SK-N-SH treated with all-trans-retinoic acid at 6 μM for 48 hours (cell line): ENCODE results near the gene ADAMTS10.

Source experiments
- ATAC-seq: fragments of 200-7000 bp; cut with Tn5 transposase; 3 replicates; pipeline ENCODE4 v1.9.1; 2020; ENCODE audit warnings: mild to moderate bottlenecking, moderate library complexity
- ARNTL ChIP-seq: fragments of 450-650 bp; formaldehyde crosslinking; IDR thresholded peaks from 2 replicates; pipeline ENCODE4 v1.5.0; 2020; ENCODE audit warnings: low read depth, mild to moderate bottlenecking, moderate library complexity, borderline replicate concordance
- BACH2 ChIP-seq: fragments of 250-450 bp; sonication (Bioruptor Pico); IDR thresholded peaks from 2 replicates; pipeline ENCODE4 v1.9.0; 2021; ENCODE audit warnings: mild to moderate bottlenecking, borderline replicate concordance
- CREB5 ChIP-seq: fragments of 250-450 bp; sonication (Bioruptor Pico); IDR thresholded peaks from 2 replicates; pipeline ENCODE4 v1.5.1; 2020; ENCODE audit warnings: low read depth, mild to moderate bottlenecking, moderate library complexity
- GLIS3 ChIP-seq: fragments of 250-450 bp; sonication (Bioruptor Pico); IDR thresholded peaks from 2 replicates; pipeline ENCODE4 v1.5.0; 2020; ENCODE audit warnings: mild to moderate bottlenecking, moderate library complexity
- ISL1 ChIP-seq: fragments of 250-450 bp; sonication (Bioruptor Pico); IDR thresholded peaks from 2 replicates; pipeline ENCODE4 v2.1.2; 2022; ENCODE audit warnings: mild to moderate bottlenecking, moderate library complexity
- RARB ChIP-seq: fragments of 250-450 bp; sonication (Bioruptor Pico); IDR thresholded peaks from 2 replicates; pipeline ENCODE4 v1.8.0; 2021; ENCODE audit warnings: mild to moderate bottlenecking, moderate library complexity
- TCF4 ChIP-seq: fragments of 250-450 bp; sonication (Bioruptor Pico); IDR thresholded peaks from 2 replicates; pipeline ENCODE4 v1.8.0; 2021; ENCODE audit warnings: mild to moderate bottlenecking, moderate library complexity, borderline replicate concordance
- TSHZ2 ChIP-seq: fragments of 250-450 bp; sonication (Bioruptor Pico); IDR thresholded peaks from 2 replicates; pipeline ENCODE4 v1.5.0; 2020; ENCODE audit warnings: mild to moderate bottlenecking, moderate library complexity
- ZC3H10 ChIP-seq: fragments of 250-450 bp; sonication (Bioruptor Pico); IDR thresholded peaks from 2 replicates; pipeline ENCODE4 v1.5.1; 2021; ENCODE audit warnings: mild to moderate bottlenecking, moderate library complexity
- ZNF565 ChIP-seq: fragments of 450-650 bp; formaldehyde crosslinking; conservative IDR thresholded peaks from 2 replicates; pipeline ENCODE4 v1.5.0; 2020; ENCODE audit warnings: low read depth, mild to moderate bottlenecking, moderate library complexity
- ZNF70 ChIP-seq: fragments of 450-650 bp; formaldehyde crosslinking; IDR thresholded peaks from 2 replicates; pipeline ENCODE4 v1.5.0; 2020; ENCODE audit warnings: mild to moderate bottlenecking, moderate library complexity
- TF ChIP-seq, protein P1 (sequence below): fragments of 250-450 bp; sonication (Bioruptor Pico); IDR thresholded peaks from 2 replicates; pipeline ENCODE4 v1.8.0; 2020; ENCODE audit warnings: mild to moderate bottlenecking, moderate library complexity, borderline replicate concordance

Gene ADAMTS10

GRCh38 chr19:8580710-8581281 is 29.7 kb downstream of the ADAMTS10 start (continued):
- TF ChIP-seq TSHZ2 (CRISPR knock-in tag) (no peak), GLIS3 (CRISPR knock-in tag) (no peak), CREB5 (CRISPR knock-in tag) (no peak)

- peak; percentile 75 for ATAC-seq
- TF ChIP-seq ISL1 (no peak), TCF4 (no peak)
Measured at GRCh38 chr19:8578642-8579265, 31.8 kb downstream of the ADAMTS10 start.

DNA sequence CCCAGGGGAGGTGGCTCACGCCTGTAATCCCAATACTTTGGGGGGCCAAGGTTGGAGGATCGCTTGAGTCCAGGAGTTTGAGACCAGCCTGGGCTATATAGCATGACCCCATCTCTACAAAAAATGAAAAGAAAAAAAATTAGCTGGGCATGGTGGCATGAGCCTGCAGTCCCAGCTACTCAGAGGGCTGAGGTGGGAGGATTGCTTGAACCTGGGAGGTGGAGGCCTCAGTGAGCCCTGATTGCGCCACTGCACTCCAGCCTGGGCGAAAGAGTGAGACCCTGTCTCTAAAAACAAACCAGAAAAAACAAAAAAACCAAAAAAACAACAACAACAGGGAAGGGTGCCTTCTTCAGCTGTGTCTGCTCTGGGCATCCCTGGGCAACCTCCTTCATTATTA is 32.8 kb downstream of the ADAMTS10 start:
- TF ChIP-seq, protein P1, sequence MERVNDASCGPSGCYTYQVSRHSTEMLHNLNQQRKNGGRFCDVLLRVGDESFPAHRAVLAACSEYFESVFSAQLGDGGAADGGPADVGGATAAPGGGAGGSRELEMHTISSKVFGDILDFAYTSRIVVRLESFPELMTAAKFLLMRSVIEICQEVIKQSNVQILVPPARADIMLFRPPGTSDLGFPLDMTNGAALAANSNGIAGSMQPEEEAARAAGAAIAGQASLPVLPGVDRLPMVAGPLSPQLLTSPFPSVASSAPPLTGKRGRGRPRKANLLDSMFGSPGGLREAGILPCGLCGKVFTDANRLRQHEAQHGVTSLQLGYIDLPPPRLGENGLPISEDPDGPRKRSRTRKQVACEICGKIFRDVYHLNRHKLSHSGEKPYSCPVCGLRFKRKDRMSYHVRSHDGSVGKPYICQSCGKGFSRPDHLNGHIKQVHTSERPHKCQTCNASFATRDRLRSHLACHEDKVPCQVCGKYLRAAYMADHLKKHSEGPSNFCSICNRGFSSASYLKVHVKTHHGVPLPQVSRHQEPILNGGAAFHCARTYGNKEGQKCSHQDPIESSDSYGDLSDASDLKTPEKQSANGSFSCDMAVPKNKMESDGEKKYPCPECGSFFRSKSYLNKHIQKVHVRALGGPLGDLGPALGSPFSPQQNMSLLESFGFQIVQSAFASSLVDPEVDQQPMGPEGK (CRISPR knock-in tag), result no peak
- no peak for TF ChIP-seq TSHZ2 (CRISPR knock-in tag)
- TF ChIP-seq BACH2 (CRISPR knock-in tag), result no peak
- ATAC-seq, result no peak

- ATAC-seq, result no peak
- TF ChIP-seq ARNTL (CRISPR knock-in tag) (no peak), ZNF70 (CRISPR knock-in tag) (no peak), RARB (CRISPR knock-in tag) (no peak), CREB5 (CRISPR knock-in tag) (no peak), ZC3H10 (CRISPR knock-in tag) (no peak), ZNF565 (CRISPR knock-in tag) (no peak)
- TF ChIP-seq, protein P1 (CRISPR knock-in tag), result no peak
Measured at GRCh38 chr19:8577247-8577646, 33.3 kb downstream of the ADAMTS10 start, which contains the start of gene MYO1F. MYO1F (minus strand) TSS chr19:8577442; CDS start chr19:8577309, 133 bp downstream.
